ENCODE results near the gene PRAMEF1. TPM values are rescaled to one million over a fixed set of nuclear protein-coding genes. Genes with fewer than 3 reads are reported as not detected.

The PRAMEF1 gene
- polyA plus RNA-seq, 6 donors from 2014 or later: not detected

Other genes with a start within 250 kb of the PRAMEF1 start
- gene DHRS3, start 173.2 kb upstream of the PRAMEF1 start, polyA plus RNA-seq (ENCODE audit: low read depth in 6 of 6): 1 to 10 TPM in 2 of 6 donors, under 1 TPM in 3, not detected in 1; 0.21 to 1.9 (median 0.47) TPM
- gene AADACL4, start 147.3 kb upstream of the PRAMEF1 start, polyA plus RNA-seq (ENCODE audit: low read depth in 6 of 6): not detected
- gene AADACL3, start 75.3 kb upstream of the PRAMEF1 start, polyA plus RNA-seq (ENCODE audit: low read depth in 6 of 6): not detected
- gene CFAP107, start 45.2 kb upstream of the PRAMEF1 start, polyA plus RNA-seq (ENCODE audit: low read depth in 6 of 6): not detected
- gene PRAMEF12, start 17.7 kb upstream of the PRAMEF1 start, polyA plus RNA-seq (ENCODE audit: low read depth in 6 of 6): not detected
- gene PRAMEF11, start 40.0 kb downstream of the PRAMEF1 start, polyA plus RNA-seq (ENCODE audit: low read depth in 6 of 6): not detected
- not detected for gene HNRNPCL1, start 57.3 kb downstream of the PRAMEF1 start, polyA plus RNA-seq (ENCODE audit: low read depth in 6 of 6)
- not detected for gene PRAMEF2, start 65.7 kb downstream of the PRAMEF1 start, polyA plus RNA-seq (ENCODE audit: low read depth in 6 of 6)
- gene PRAMEF4, start 94.8 kb downstream of the PRAMEF1 start, polyA plus RNA-seq (ENCODE audit: low read depth in 6 of 6): not detected
- gene PRAMEF10, start 106.9 kb downstream of the PRAMEF1 start, polyA plus RNA-seq (ENCODE audit: low read depth in 6 of 6): not detected
- not detected for gene PRAMEF7, start 125.2 kb downstream of the PRAMEF1 start, polyA plus RNA-seq (ENCODE audit: low read depth in 6 of 6)
- not detected for gene PRAMEF6, start 156.2 kb downstream of the PRAMEF1 start, polyA plus RNA-seq (ENCODE audit: low read depth in 6 of 6)

Data from naive B cell (primary cell).